B cell (primary cell): Measurements from ENCODE around the gene OPRPN. TPM values are rescaled to one million over a fixed set of nuclear protein-coding genes. Genes with fewer than 3 reads are reported as not detected.

Experiments
- ATAC-seq: fragments of 200-7000 bp; cut with Tn5 transposase; one replicate; pipeline ENCODE4 v1.10.0; 2021; ENCODE audit warnings: low read depth, mild to moderate bottlenecking, moderate number of reproducible peaks, moderate library complexity
- CTCF ChIA-PET: fragments of 350-600 bp; sonication (Branson Sonifier 250); formaldehyde crosslinking; loops from one replicate; lab custom pipeline; 2021; ENCODE audit warnings: antibody characterized with exemption, inconsistent platforms; lab: Charles Lee
- POLR2A ChIA-PET: fragments of 350-600 bp; sonication (Branson Sonifier 250); formaldehyde crosslinking; loops from one replicate; lab custom pipeline; 2021; ENCODE audit warnings: antibody characterized with exemption; lab: Charles Lee
- DNase-seq: peaks from one replicate; pipeline ENCODE4 v3.0.0; 2013
- H2AFZ ChIP-seq: 2 replicates; pipeline ENCODE4 v1.6.1; 2012; ENCODE audit warnings: mild to moderate bottlenecking, low read depth, low read length; ENCODE audit not compliant: insufficient read depth, poor library complexity, severe bottlenecking
- H3K27ac ChIP-seq, 2 donors: 1 replicate in 1 of 2; 2 replicates in 1 of 2; pipeline ENCODE4 v1.5.1; 2012 to 2013; ENCODE audit warnings: low read length in 2 of 2, mild to moderate bottlenecking in 2 of 2, moderate library complexity in 1 of 2
- H3K27me3 ChIP-seq, 4 experiments: fragments of 200-600 bp in 1 of 4; sonication (generic) in 1 of 4; replicated peaks in 1 of 4; 1 replicate in 2 of 4; 2 replicates in 2 of 4; pipeline versions ENCODE4 v1.6.1 to v1.7.0; 2013 to 2016; ENCODE audit warnings: low read length in 3 of 4, mild to moderate bottlenecking in 2 of 4, mixed read lengths in 1 of 4, moderate library complexity in 1 of 4; ENCODE audit not compliant: insufficient read depth in 4 of 4, control insufficient read depth in 3 of 4; ENCODE audit errors: control extremely low read depth in 1 of 4
- H3K36me3 ChIP-seq, 2 experiments: replicated peaks in 1 of 2; 1 replicate in 1 of 2; 2 replicates in 1 of 2; pipeline versions ENCODE4 v1.6.1 to v1.7.1; 2013; ENCODE audit warnings: low read length in 1 of 2; ENCODE audit not compliant: insufficient read depth in 2 of 2, control insufficient read depth in 1 of 2; ENCODE audit errors: control extremely low read depth in 1 of 2, extremely low read depth in 1 of 2
- H3K4me1 ChIP-seq, 2 donors: fragments of 200-600 bp in 1 of 2; sonication (generic) in 1 of 2; 1 replicate in 1 of 2; 2 replicates in 1 of 2; pipeline versions ENCODE4 v1.5.1 to v1.6.1; 2013 to 2017; ENCODE audit warnings: low read length in 2 of 2; ENCODE audit not compliant: control insufficient read depth in 2 of 2, insufficient read depth in 2 of 2
- H3K4me2 ChIP-seq: replicated peaks from 2 replicates; pipeline ENCODE3; 2012; ENCODE audit warnings: mild to moderate bottlenecking, low read depth, low read length; ENCODE audit not compliant: poor library complexity, severe bottlenecking
- H3K4me3 ChIP-seq, 5 experiments: fragments of 200-600 bp in 1 of 5; sonication (generic) in 1 of 5; 1 replicate in 3 of 5; 2 replicates in 2 of 5; pipeline versions ENCODE4 v1.5.1 to v1.7.0; 2011 to 2016; ENCODE audit warnings: low read length in 4 of 5, mild to moderate bottlenecking in 4 of 5, low read depth in 2 of 5, control low read depth in 1 of 5, moderate library complexity in 1 of 5; ENCODE audit not compliant: insufficient read depth in 1 of 5; ENCODE audit errors: control extremely low read depth in 1 of 5, extremely low read depth in 1 of 5
- H3K79me2 ChIP-seq: fragments of 200-600 bp; sonication (generic); one replicate; pipeline ENCODE4 v1.6.0; 2016; ENCODE audit warnings: low read length; ENCODE audit not compliant: control insufficient read depth, insufficient read depth
- H3K9ac ChIP-seq: fragments of 200-600 bp; sonication (generic); 2 replicates; pipeline ENCODE4 v1.6.1; 2017; ENCODE audit warnings: mild to moderate bottlenecking, low read length, moderate library complexity
- H3K9me3 ChIP-seq, 3 donors: one replicate each; pipeline versions ENCODE4 v1.6.1 to v1.7.1; 2013; ENCODE audit warnings: low read length in 2 of 3; ENCODE audit not compliant: control insufficient read depth in 2 of 3, insufficient read depth in 1 of 3; ENCODE audit errors: control extremely low read depth in 1 of 3
- H4K20me1 ChIP-seq: 2 replicates; pipeline ENCODE4 v1.6.0; 2012; ENCODE audit warnings: mild to moderate bottlenecking, low read length; ENCODE audit not compliant: insufficient read depth, control insufficient read depth, poor library complexity, severe bottlenecking
- H3K27ac Mint-ChIP-seq: one replicate; pipeline ENCODE4 v1.8.0; 2021; ENCODE audit warnings: mixed read lengths
- H3K27me3 Mint-ChIP-seq: one replicate; pipeline ENCODE4 v1.8.0; 2021; ENCODE audit warnings: mixed read lengths
- H3K4me1 Mint-ChIP-seq: one replicate; pipeline ENCODE4 v1.8.0; 2021; ENCODE audit warnings: mixed read lengths
- H3K4me3 Mint-ChIP-seq: one replicate; pipeline ENCODE4 v1.8.0; 2021; ENCODE audit warnings: mixed read lengths
- H3K9me3 Mint-ChIP-seq: one replicate; pipeline ENCODE4 v1.8.0; 2022; ENCODE audit warnings: mixed read lengths; ENCODE audit not compliant: insufficient read depth
- CTCF ChIP-seq: fragments of 200-600 bp; IDR thresholded peaks from one replicate; pipeline ENCODE4 v1.8.0; 2022; ENCODE audit warnings: antibody characterized with exemption, mild to moderate bottlenecking
- EZH2 ChIP-seq: IDR thresholded peaks from 2 replicates; pipeline ENCODE4 v1.6.1; 2012; ENCODE audit warnings: borderline replicate concordance, low read depth, mild to moderate bottlenecking, moderate library complexity, low read length; ENCODE audit not compliant: insufficient read depth, poor library complexity, severe bottlenecking
- WGBS: methylation state at CpG from one replicate; pipeline ENCODE4 v1.1.5; 2013; ENCODE audit warnings: missing lambda C conversion rate; ENCODE audit not compliant: insufficient coverage; 5-methylcytosine and 5-hydroxymethylcytosine counted together
- intact Hi-C: fragments of 100-400 bp; cut with micrococcal nuclease; formaldehyde crosslinking; loops from one replicate; pipeline ENCODE4 v1.10.0; 2022
- polyA plus RNA-seq: library from polyadenylated mRNA; depleted of rRNA; stranded (reverse); fragments of >200 nt; gene quantifications from 2 replicates; pipeline ENCODE4 v1.2.3, GENCODE V29; 2012
- total RNA-seq, 2 donors: library from RNA; stranded (reverse); fragments of 120-200 nt in 1 of 2; gene quantifications; 1 replicate in 1 of 2; 2 replicates in 1 of 2; pipeline versions ENCODE4 v1.2.3 to v1.2.4, GENCODE V29; 2013 to 2022

Gene OPRPN
- total and polyA plus RNA-seq, 2 donors (not counting 1 experiment from before 2014, with no cell fraction given) = not detected

- H3K9me3 Mint-ChIP-seq = no peaks in the 10 kb centered on the region
- no peaks in the 10 kb centered on the region for H3K27me3 ChIP-seq
- DNase-seq (no peak), ATAC-seq (no peak)
- H3K27ac Mint-ChIP-seq = no peak overlapping the region
- no peak overlapping the region for H3K9ac ChIP-seq
- no peaks in the 10 kb centered on the region for H3K4me1 Mint-ChIP-seq
- intact Hi-C loops = no loop called here
- no peaks in the 10 kb centered on the region for H3K36me3 ChIP-seq
- H3K4me1 ChIP-seq = no peaks in the 10 kb centered on the region
- H2AFZ ChIP-seq = no peak overlapping the region
- TF ChIP-seq EZH2 (no peak), CTCF (no peak)
- no peak overlapping the region for H3K4me2 ChIP-seq
- H3K4me3 Mint-ChIP-seq = no peak overlapping the region
- H4K20me1 ChIP-seq = no peaks in the 10 kb centered on the region
- no peaks in the 10 kb centered on the region for H3K79me2 ChIP-seq
- WGBS = 88% methylated on average over 5 of the region's 5 CpGs
- no peak overlapping the region for H3K4me3 ChIP-seq
- peaks cover 0 to 1% (median 0%) of the 10 kb centered on the region in 3 donors for H3K9me3 ChIP-seq
- H3K27ac ChIP-seq = no peak overlapping the region
- no peaks in the 10 kb centered on the region for H3K27me3 Mint-ChIP-seq
- ChIA-PET POLR2A (no interaction called here), CTCF (no interaction called here)
Measured at GRCh38 chr4:70364002-70364401, 33.7 kb upstream of the OPRPN start.

GRCh38 chr4:70365479-70365878 is 32.3 kb upstream of the OPRPN start:
- Mint-ChIP-seq H3K4me3 (no peak overlapping the region), H3K27ac (no peak overlapping the region), H3K27me3 (no peaks in the 10 kb centered on the region), H3K4me1 (no peaks in the 10 kb centered on the region), H3K9me3 (no peaks in the 10 kb centered on the region)
- Histone ChIP-seq H3K9ac (no peak overlapping the region), H3K36me3 (no peaks in the 10 kb centered on the region), H3K27me3 (no peaks in the 10 kb centered on the region), H3K79me2 (no peaks in the 10 kb centered on the region), H4K20me1 (no peaks in the 10 kb centered on the region), H3K4me2 (no peak overlapping the region), H3K9me3 (peaks cover 0 to 1% (median 0%) of the 10 kb centered on the region in 3 donors), H3K4me1 (no peaks in the 10 kb centered on the region), H2AFZ (no peak overlapping the region), H3K27ac (no peak overlapping the region), H3K4me3 (no peak overlapping the region)
- no peak for DNase-seq
- 67% methylated on average over 1 of the region's 2 CpGs for WGBS
- TF ChIP-seq CTCF (no peak), EZH2 (no peak)
- intact Hi-C loops = no loop called here
- ChIA-PET CTCF (no interaction called here), POLR2A (no interaction called here)
- no peak for ATAC-seq
